NCI-H1694 (cell line): Measurements from ENCODE around the gene PXMP4.
"Not testable (repeated sequence)": the region's sequence is repeated elsewhere in the genome, so short reads cannot be mapped to it uniquely, and the experiment has no call there.

Source experiments
- DNase-seq: peaks from one replicate; lab custom pipeline; 2025; lab: John Stamatoyannopoulos, UW

Gene PXMP4

DNA sequence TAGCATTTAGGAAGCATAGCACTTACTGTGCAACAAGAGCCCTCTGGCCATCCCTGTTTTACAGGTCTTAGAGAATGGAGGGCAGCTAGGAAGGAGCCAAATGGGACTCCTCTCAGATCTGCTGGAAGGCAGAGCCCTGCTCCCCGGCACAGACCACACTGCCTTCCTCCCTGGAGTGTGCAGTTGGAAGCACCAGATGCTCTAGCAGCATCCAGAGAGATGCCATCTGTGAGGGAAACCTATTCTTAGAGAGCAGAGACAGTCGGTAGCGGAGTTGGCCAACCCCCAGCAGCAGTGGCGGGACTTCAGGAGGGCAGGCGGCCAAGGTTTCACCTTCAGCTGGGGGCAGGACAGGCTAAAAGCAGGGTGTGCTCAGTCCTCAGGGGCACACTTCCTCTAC, 17.2 kb downstream of the PXMP4 start:
- peak; percentile 95 for DNase-seq

DNA sequence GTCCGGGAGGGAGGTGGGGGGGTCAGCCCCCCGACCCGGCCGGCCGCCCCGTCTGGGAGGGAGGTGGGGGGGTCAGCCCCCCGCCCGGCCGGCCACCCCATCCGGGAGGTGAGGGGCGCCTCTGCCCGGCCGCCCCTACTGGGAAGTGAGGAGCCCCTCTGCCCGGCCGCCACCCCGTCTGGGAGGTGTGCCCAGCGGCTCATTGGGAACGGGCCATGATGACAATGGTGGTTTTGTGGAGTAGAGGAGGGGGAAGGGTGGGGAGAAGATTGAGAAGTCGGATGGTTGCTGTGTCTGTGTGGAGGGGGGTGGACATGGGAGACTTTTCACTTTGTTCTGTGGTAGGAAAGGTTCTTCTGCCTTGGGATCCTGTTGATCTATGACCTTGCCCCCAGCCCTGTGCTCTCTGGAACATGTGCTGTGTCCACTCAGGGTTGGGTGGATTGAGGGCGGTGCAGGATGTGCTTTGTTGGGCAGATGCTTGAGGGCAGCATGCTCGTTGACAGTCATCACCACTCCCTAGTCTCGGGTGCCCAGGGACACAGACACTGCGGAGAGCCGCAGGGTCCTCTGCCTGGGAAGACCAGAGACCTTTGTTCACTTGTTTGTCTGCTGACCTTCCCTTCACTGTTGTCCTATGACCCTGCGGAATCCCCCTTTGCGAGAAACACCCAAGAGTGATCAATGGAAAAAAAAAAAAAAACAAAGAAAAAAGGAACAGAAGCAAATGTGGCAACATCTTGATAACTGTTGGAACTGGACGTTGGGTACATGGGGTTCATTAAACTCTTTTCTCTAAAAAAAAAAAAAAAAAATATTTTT, 18.3 kb downstream of the PXMP4 start:
- DNase-seq = no peak

DNA sequence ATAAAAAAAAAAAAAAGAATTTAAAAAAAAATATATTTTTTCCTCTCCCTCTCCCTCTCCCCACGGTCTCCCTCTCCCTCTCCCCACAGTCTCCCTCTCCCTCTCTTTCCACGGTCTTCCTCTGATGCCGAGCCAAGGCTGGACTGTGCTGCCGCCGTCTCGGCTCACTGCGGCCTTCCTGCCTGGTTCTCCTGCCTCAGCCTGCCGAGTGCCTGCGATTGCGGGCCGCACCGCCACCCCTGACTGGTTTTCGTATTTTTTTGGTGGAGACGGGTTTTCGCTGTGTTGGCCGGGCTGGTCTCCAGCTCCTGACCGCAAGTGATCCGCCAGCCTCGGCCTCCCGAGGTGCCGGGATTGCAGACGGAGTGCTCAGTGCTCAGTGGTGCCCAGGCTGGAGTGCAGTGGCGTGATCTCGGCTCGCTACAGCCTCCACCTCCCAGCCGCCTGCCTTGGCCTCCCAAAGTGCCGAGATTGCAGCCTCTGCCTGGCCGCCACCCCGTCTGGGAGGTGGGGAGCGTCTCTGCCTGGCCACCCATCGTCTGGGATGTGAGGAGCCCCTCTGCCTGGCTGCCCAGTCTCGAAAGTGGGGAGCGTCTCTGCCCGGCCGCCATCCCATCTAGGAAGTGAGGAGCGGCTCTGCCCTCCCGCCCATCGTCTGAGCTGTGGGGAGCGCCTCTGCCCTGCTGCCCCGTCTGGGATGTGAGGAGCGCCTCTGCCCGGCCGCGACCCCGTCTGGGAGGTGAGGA, 19.2 kb downstream of the PXMP4 start:
- not testable (repeated sequence) for DNase-seq

DNA sequence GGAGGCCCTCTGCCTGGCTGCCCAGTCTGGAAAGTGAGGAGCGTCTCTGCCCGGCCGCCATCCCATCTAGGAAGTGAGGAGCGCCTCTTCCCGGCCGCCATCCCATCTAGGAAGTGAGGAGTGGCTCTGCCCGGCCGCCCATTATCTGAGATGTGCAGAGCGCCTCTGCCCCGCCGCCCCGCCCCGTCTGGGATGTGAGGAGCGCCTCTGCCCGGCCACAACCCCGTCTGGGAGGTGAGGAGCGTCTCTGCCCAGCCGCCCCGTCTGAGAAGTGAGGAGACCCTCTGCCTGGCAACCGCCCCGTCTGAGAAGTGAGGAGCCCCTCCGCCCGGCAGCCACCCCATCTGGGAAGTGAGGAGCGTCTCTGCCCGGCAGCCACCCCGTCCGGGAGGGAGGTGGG, 21.1 kb downstream of the PXMP4 start:
- DNase-seq = not testable (repeated sequence)

DNA sequence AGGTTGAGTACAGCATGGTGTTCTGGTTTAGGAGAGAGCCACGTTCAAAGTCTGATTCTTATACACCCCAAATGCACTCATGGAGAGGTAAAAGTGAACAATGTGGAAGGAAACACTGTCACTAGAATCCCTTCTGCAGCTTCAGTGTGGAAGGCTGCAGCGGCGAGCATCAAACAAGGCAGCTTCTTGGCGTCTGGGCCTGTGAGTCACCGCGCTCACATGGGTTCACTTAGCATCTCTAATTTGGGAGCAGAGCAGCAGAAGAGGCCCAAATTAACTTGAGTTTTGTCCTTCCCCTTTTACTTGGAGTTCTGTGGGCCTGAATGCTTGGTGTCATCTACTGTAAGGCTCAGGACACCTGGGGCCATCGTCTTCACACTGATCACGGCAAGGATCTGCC, 23.0 kb downstream of the PXMP4 start:
- DNase-seq = no peak

DNA sequence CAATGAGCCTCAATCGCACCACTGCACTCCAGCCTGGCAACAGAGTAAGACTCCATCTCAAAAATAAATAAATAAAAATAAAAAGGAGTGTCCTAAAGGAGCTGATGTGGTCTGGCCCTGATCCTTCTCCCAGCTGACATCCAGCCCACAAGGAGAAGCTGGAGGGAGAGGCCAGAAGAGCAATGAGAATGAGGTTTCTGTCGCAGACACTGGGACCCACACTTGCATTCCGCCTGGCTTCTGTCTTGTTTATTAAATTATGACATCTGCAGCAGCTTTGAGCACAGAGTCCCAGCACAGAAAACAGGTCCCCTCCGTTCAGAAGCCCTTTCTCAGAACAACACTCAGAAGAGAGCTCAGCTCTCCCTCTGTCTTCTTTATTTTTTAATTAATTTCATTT, 23.7 kb downstream of the PXMP4 start:
- no peak for DNase-seq

DNA sequence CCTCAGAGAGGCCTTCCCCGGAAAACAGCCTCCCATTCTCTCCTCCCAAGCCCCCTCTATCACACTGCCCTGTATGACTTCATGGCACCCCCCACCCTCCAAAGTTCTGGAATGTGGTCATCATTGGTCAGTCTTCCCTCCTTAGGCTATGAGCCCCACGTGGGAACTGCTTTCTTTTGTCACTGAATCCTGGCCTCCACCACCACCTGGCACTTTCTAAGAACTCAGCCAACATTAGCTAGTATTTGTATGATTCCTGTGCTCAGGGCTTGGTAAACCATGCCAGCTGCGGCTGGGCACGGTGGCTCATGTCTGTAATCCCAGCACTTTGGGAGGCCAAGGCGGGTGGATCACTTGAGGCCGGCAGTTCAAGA, 25.5 kb downstream of the PXMP4 start:
- no peak for DNase-seq

DNA sequence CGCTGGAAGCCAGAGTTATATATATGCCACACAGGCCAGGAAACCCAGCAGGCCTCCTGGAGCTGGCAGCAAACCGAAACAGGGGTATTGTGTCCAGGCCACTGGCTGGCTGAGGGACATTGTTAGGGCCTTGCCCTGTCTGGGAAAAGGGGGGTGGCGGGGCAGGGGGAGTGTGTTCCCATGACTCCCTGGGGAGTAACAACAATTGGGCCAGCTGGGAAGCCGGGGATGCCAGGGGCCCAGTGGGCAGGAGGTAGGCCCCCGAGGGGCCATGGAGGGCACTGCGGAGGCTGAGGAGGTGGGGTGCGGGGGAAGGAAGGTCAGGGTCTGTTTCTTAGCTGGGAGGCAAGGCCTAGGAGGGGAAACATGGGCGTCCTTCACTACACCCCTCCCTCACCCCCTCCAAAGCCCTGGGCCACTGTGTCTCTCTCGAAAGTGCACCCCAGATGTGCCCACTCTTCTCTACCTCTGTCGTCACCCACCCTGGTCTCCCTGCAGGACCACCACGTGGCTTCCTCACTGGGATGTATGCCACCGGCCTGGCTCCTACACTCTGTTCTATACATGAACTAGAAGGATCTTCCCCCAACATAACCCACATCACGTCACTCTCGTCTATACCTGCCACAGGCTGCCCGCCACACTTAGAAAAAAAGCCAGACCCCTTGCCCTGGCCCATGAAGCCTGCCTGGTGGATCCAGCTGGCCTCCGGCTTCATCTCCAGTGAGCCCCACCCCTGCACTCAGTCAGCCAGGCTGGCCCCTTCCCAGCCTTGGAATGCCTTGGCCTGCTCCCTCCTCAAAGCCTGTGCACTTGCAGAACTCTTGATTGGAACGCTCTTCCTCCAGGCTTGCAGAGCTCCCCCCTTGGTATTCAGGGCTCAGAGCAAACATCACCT, 26.1 kb downstream of the PXMP4 start:
- no peak for DNase-seq

DNA sequence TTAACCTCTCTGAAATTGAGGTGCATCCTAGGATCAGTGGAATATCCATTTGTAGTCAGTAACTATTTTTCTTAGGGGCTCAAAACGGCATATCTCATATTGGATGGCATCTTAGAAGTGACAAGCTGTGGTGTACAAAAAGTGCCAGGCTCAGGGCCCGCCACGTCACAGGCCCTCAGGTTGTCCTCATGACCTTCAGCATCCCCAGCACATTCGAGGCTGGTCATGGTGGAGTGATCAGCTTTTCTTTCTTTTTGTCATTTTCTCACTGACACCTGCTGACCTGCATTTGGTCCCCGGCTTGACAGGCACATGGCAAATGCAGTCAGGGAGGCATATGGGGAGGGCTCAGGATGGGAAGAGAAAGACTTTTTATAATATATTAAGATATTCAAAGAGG, 26.8 kb downstream of the PXMP4 start:
- no peak for DNase-seq

DNA sequence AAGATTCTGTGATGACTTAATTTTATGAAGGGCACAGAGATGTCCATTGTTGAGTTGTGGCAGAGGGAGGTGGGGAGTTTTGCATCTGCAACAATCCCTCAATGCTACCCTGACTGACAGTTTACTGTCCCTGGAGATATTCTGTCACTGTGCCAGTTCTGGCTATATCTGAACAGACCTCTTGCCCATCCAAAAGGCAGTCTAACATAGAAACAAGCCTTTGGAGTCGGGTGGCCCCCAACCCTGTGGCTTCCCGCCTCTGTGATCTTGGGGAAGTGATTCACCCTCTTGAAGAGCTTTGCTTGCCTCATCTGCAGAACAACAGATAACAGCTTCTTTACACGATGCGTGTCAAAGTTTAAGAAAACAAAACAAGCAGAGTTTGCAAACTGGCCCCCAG, 30.1 kb downstream of the PXMP4 start:
- no peak for DNase-seq

DNA sequence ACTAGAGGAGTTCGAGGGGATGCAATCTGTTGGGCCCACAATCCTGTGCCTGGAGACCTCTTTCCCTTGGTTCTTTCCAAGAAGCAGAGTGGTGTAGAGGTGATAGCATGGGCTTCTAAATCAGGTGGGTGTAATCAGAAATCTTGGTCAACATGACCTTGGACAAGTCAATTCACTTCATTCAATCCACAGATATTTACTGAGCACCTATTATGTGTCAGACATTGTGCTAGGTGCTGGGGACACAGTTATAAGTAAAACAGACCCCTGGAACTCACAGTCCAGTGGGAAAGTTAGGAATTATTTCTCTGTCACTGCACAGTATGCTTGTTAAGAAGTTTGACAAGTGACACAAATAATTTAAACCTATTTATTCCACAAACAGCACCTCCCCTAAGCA, 30.6 kb downstream of the PXMP4 start:
- DNase-seq = no peak

DNA sequence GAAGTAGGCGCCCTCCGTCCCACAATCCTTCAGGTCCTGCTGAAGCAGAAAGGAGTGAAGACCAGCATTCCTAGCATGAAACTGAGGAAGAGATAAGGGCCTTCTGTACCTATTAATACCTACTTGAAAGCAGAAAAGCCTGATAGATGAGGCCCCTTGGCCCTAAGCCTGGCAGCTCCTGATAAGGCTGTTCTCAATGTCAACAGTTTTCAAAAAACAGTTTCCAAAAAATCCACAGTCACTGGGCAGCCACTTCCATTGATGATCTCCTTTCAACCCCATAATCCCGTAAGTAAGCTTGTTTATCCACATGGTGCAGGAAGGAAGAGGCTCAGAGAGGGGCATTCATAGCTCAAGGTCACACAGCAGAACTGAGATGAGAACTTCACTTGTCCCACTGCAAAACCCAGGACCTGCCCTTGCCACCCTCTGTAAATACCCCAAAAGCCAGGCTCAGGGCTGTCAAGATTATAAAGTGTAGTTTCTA, 31.1 kb downstream of the PXMP4 start:
- no peak for DNase-seq

DNA sequence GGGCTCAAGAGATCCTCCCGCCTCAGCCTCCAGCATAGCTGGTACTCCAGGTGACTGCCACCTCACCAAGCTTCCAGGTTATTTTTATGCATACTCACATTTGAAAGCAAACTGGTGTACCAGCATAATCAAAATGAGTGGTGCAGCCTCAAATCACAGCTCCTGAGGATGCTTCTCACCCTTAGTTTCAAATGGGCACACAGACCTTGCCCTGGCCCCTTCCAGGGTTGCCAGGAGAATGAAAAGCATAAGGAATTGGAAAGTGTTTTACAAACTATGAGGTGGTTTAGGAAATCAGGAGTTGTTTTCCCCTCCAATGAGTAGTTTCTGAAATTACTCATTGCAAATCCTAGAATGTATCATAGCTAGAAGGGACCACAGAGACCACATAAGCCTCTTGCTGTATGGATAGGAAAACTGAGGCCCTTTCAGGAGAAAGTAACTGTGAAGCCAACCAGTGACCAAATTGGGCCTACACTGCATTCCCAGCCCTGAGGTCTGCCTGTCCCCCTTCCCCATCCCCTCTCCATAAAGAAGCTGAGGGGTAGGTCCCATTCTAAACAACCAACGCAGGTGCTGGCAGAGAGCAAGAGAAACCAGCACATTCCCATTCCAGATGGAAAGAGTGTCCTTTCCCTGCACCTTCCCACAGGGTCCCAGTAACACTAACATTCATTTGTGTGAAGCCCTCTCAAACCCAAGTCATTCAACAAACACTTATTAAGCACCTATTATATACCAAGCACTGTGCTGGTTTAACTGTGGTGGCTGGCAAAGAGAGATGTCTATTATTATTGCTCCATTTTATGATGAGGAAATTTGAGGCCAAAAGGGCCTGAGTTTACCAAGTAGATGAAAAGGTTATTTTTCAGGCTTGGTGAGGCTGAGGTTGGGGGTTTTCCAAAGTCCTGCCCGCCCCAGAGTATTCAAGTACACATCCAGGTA, 31.8 kb downstream of the PXMP4 start:
- DNase-seq = no peak

DNA sequence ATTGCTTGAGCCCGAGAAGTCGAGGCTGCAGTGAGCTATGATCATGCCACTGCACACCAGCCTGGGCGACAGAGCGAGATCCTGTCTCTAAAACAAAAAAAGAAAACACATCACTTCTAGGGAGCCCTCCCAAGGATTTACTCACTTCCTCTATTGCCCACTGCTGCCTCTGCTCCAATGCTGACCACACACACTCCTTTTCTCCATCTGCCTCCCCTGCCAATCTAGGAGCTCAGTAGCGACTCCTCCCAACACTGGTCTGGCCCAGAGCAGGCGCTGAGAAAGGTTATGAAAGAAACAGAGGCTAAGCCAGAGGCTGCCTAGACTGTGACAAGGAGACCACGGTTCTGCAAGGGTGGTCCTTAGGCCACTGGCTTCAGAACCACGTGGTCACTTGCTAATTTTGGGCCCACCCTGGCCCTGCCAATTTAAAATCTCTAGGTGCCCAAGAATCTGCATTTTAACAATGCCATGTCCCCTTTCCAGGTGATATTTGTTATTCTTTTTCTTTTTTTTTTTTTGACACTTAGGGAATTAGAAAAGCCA, 32.7 kb downstream of the PXMP4 start:
- no peak for DNase-seq

DNA sequence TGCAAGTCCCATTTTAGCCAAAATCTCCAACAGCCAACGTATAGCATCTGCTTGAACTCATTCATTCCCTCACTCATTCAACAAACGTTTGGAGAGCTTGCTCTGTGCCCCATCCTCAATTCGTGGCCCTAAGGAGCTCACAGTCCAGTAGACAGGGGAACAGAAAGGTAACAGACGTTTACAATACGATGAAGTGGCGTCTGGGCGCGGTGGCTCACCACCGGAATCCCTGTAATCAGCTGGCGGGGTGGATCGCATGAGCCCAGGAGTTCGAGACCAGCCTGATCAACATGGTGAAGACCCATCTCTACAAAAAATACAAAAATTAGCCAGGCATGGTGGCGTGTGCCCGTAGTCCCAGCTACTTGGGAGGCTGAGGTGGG, 33.1 kb downstream of the PXMP4 start:
- DNase-seq = no peak

DNA sequence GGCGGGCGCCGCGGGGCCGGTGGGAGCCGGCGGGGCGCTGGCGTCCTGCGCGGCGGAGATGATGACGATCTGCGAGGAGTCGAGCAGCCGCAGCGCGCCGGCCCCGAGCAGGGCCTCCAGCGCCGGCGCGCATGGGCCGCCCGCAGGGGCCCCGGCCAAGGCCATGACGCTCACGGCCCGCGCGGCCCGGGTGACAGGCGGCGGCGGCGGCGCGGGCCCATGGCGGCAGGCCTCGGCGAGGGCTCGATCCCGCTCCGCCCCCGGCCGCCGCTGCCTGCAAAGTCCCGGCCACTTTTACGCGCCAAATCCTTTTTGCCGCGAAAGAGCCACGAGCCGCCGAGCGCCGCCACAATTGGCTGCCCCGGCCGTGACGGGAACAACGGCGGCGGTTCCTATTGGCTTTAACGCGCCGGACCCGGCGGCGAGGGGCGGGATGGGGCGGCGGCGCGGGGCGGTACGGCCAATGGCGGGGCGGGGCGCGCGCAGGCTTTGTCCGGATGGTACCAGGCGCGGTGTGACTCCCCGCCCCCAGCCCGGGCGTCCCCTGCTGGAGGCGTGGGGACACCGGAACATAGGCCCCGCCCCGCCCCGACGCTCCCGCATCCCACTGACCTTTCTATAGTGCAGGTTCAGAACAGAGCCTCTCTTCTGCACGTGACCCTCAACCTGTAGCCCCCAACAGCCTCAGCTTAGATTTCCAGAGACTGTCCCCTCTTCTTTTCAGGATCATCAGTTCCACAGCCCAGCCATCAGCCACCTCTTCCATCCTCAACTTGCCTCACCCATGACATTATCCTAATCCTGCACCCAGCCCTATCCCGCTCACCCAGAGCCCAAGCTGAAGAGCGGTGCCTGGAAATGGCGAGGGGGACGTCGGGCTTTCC, 33.8 kb downstream of the PXMP4 start, which contains the start of gene E2F1:
Gene E2F1, minus strand, starts transcription at position 286 of the 884 bp plus-strand sequence. Its CDS starts 121 bp downstream, at position 165.
- peak; percentile 76 for DNase-seq

DNA sequence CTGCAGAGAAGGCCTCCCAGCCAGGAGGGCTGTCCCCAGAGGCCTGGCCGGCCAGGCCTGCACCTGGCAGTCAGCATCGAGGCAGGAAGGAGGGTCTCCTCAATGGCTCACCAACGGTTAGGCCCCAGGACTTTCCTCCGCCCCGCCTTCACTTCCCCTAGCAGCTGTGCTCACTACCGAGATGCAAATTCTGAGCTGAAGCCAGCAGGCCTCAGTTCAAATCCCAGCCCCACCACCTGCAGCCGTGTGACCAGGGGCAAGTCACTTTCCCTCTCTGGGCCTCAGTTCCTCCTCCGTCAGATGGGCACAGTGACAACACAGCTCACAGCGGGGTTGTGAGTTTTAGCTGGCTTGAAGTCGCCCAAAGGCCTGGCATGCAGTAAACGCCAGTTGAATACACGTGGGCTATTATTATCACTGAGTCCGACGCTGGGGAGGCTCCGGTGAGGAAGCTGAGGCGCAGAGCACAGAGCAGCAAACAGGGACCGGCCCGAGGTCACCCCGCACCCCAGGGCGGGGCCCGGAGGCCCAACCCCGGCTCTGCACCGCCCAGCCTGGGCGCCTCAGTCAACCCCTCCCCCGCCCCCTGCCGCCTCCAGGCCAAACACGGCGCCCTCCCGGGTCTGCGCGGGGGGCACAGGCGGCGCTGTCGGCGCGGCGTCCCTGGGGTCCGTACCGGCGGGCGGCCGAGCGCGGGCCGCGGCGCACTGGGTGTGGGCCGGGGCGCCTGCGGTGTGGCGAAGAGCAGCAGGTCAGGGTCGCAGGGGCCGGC, 34.6 kb downstream of the PXMP4 start:
- peak; percentile 81 for DNase-seq

DNA sequence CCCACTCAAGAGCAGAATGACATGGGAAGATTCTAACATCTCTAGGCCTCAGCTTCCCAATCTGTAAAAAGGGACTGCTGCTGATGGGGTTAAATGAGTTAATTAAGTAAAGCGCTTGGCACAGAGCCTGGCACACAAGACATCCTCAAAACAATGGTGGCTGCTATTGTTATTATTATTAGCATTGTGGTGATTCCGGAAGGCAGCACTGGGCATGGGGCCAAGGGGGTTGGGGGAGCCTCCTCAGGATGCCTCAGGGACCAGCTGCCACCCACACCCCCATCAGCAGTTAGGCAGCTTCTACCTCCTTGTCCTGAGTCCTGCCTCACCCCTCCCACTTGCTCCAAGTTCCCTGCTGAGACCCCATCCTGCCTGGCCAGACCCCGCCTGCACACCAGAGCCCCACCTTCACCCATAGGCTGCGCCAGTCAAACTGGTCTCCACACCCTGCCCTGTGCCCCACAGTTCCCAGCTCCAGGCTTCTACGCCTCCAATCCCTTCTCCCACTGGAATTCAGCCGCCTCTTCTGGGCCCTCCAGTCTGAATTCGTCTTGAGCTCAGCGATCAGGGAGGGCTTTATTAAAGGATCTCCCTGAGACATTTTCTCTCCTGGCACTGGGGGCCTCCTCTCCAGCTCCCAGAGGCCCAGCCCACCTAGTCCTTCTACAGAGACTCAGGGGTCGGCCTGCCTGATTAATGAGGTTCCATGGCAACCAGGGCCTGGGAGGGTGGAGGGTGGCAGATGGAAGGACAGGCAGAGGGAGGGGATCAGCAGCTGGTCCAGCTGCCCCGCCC, 35.4 kb downstream of the PXMP4 start:
- DNase-seq = peak; percentile 81
